ENCODE results near the gene PYGO2.
"Not testable (repeated sequence)": the region's sequence is repeated elsewhere in the genome, so short reads cannot be mapped to it uniquely, and the experiment has no call there.

Gene PYGO2

GRCh38 chr1:154999571-155000410, 38.2 kb upstream of the PYGO2 start:
- peak; percentile 43 for DNase-seq

- peak; percentile 83 for DNase-seq
Observed at GRCh38 chr1:154998818-154999570, 37.4 kb upstream of the PYGO2 start.

GRCh38 chr1:154998201-154998780, 36.7 kb upstream of the PYGO2 start:
- DNase-seq: no peak

GRCh38 chr1:154996966-154997701, 35.6 kb upstream of the PYGO2 start:
- DNase-seq: no peak

GRCh38 chr1:154995301-154995983, 33.9 kb upstream of the PYGO2 start:
- peak; percentile 37 for DNase-seq

- no peak for DNase-seq
Observed at GRCh38 chr1:154994591-154994990, 33.0 kb upstream of the PYGO2 start.

GRCh38 chr1:154994269-154994587, 32.6 kb upstream of the PYGO2 start:
- no peak for DNase-seq

- no peak for DNase-seq
Observed at GRCh38 chr1:154993572-154994268, 32.1 kb upstream of the PYGO2 start, which contains the start of gene LENEP. Gene LENEP (plus strand): TSS chr1:154993586. CDS start chr1:154993608, 22 bp downstream.

- peak; percentile 34 for DNase-seq
Observed at GRCh38 chr1:154992721-154993571, 31.4 kb upstream of the PYGO2 start.

- DNase-seq: no peak
Observed at GRCh38 chr1:154990276-154990675, 28.7 kb upstream of the PYGO2 start.

- DNase-seq: no peak
Observed at GRCh38 chr1:154989195-154989860, 27.7 kb upstream of the PYGO2 start.

GRCh38 chr1:154988058-154988954, 26.7 kb upstream of the PYGO2 start:
- DNase-seq: no peak

GRCh38 chr1:154987326-154987725, 25.7 kb upstream of the PYGO2 start:
- DNase-seq: no peak

- not testable (repeated sequence) for DNase-seq
Observed at GRCh38 chr1:154986736-154987135, 25.2 kb upstream of the PYGO2 start.

- no peak for DNase-seq
Observed at GRCh38 chr1:154983776-154984466, 22.3 kb upstream of the PYGO2 start.

GRCh38 chr1:154982897-154983648, 21.5 kb upstream of the PYGO2 start, which contains the start of gene FLAD1:
Gene FLAD1 (plus strand): TSS chr1:154983344. CDS start chr1:154983695, 351 bp downstream.
- peak; percentile 100 for DNase-seq

GRCh38 chr1:154982341-154982740, 20.8 kb upstream of the PYGO2 start:
- peak; percentile 65 for DNase-seq

- no peak for DNase-seq
Observed at GRCh38 chr1:154978360-154978759, 16.8 kb upstream of the PYGO2 start.

Measured in SHP77 treated with DMSO at 0.1 percent for 48 hours (cell line).